GM12801 (cell line): ENCODE measurements around the gene SMYD3.

ENCODE experiments used
- TF ChIP-seq, protein P1 (sequence below): IDR thresholded peaks from one replicate; pipeline ENCODE4 v1.5.1; 2011; ENCODE audit warnings: control low read depth; ENCODE audit not compliant: insufficient read length; ENCODE audit errors: extremely low read depth

Gene SMYD3

DNA sequence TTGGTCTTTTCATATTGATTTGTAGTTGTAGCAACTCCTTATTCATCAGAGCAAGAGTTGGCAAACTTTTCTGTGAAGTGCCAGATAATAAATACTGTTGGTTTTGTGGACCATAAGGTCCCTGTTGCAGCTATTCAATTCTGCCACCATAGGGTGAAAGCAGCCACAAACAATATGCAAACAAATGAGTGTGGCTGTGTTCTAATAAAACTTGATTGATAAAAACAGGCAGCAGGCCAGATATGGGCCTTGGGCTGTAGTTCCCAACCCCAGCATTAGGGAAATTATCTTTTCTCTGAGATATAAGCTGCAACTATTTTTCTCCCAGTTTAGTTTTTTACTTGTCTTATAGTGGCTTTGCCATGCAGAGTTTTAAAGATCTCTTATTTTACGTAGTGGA is 469.2 kb downstream of the SMYD3 start:
- TF ChIP-seq, protein P1, sequence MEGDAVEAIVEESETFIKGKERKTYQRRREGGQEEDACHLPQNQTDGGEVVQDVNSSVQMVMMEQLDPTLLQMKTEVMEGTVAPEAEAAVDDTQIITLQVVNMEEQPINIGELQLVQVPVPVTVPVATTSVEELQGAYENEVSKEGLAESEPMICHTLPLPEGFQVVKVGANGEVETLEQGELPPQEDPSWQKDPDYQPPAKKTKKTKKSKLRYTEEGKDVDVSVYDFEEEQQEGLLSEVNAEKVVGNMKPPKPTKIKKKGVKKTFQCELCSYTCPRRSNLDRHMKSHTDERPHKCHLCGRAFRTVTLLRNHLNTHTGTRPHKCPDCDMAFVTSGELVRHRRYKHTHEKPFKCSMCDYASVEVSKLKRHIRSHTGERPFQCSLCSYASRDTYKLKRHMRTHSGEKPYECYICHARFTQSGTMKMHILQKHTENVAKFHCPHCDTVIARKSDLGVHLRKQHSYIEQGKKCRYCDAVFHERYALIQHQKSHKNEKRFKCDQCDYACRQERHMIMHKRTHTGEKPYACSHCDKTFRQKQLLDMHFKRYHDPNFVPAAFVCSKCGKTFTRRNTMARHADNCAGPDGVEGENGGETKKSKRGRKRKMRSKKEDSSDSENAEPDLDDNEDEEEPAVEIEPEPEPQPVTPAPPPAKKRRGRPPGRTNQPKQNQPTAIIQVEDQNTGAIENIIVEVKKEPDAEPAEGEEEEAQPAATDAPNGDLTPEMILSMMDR: no peak

DNA sequence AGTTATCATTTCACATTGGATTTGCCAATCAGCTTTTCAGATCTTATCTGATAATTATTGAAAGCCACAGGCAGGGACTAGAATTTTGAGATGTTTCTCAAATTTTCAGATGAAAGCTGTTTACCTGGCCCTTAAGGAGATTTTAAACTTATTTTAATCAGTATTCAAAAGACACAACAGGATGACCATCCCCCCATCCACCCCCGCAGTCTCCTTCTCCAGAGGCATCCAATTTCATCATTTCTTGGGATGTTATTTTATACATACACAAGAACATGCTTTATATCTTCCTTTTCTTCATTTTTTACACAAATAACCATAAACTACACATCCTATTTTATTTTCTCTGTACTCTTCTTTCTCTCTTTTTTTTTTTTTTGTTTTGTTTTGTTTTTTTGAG is 470.9 kb downstream of the SMYD3 start:
- TF ChIP-seq, protein P1: no peak

DNA sequence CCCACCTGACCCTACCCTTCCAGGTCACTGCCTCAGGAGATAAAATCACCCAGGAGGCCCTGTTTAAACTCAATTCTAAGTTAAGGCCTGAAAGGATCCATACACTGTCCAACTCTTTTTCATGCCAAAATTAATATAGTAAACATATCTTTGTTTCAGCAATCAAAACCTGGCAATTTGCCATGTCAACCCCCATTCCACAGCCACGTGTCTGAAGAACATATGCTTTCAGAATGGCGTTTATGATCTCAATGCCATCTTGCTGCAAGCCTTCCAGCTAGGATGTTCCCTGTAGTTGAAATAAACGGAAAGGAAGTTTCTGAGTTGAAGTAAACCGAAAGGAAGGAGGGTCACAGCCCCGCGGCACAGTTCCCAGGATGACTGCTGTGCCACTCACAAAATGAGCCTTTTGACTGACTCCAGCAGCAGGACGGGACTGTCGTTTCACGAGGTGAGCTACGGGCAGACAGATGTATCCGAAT is 472.0 kb downstream of the SMYD3 start:
- TF ChIP-seq, protein P1: no peak

DNA sequence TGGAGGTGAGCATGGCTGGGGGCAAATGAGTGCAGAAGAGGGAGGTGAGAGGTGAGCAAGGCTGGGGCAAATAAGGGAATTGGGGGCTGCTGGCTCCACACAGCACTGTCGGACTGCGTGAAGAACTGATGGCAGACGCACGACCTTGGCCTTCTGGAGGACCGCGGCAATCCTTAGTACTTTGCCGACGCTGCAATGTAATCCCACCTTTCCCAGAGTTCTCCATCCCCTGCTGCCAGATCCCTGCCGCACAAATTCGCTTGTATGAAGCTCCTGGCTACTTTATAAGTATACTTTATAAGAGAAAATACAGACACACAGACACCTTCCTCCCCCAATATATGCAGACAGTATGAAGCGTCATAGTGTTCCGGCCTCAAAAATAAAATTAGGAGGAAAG is 472.4 kb downstream of the SMYD3 start:
- TF ChIP-seq, protein P1: no peak

DNA sequence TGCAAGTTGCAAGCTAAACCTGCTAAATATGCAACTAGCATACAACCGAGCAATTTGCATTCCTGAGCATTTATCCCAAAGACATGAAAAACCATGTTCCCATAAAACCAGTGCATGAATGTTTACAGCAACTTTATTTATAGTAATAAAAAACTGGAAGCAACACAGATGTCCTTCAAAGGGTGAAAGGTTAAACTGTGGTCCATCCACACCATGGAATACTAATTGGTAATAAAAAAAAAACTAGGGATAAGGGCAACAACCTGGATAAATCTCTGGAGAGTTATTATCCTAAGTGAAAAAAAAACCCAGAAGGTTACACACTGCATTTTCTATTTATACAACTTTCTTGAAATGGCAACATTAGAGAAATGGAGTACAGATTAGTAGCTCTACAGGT is 474.1 kb downstream of the SMYD3 start:
- TF ChIP-seq, protein P1: no peak

DNA sequence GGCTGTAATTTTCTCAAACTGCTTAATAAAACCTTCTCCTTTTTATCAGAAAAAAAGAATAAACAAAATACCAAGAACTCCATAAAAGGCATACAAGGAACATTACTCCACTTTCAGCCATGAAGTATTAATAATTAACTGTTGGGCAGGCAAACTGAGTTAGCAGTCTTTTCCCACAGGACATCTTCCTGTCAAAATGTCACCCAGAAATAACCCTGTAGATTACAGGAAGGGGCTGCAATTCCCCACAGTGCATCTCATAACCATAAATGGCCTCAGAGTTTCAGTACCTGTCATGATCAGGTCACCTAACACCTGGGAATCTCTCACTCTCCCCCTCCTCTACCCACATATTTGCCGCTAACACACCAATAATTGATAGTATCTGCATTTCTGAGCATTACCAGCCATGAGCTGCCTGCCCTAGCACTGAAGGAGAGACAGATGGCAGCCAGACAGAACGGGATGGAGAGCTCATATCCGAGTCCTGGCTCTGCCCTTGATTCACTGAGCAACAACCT is 475.0 kb downstream of the SMYD3 start:
- TF ChIP-seq, protein P1: no peak

DNA sequence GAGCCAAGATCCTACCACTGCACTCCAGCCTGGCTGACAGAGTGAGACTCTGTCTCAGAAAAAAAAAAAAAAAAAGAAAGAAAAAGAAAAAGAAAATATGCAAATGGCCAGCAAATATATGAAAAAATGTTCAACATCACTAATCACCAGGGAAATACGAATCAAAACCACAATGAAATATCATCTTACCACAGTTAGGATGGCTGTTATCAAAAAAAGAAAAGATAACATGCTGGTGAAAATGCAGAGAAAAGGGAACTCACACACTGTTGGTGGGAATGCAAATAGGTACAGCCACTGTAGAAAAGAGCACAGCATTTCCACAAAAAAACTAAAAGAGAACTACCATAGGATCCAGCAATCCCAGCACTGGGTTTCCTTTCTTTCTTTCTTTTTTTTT is 477.5 kb downstream of the SMYD3 start:
- TF ChIP-seq, protein P1: no peak
